Left renal cortex interstitium (tissue), 4 donors: ENCODE data around the gene ABCB7. TPM values are rescaled to one million over a fixed set of nuclear protein-coding genes. Genes with fewer than 3 reads are reported as not detected.
"Not testable (repeated sequence)": the region's sequence is repeated elsewhere in the genome, so short reads cannot be mapped to it uniquely, and the experiment has no call there.

ENCODE experiments used
- DNase-seq, 4 donors: peaks; one replicate each; pipeline ENCODE4 v3.0.0-alpha.2; 2013; ENCODE audit warnings: low read depth in 4 of 4, low spot score in 2 of 4, missing footprints in 1 of 4
- polyA plus RNA-seq, 4 donors: library from polyadenylated mRNA; unstranded; fragments of 120-200 nt; gene quantifications; one replicate each; pipeline ENCODE4 v1.2.1, GENCODE V29; 2013; ENCODE audit not compliant: insufficient read length in 4 of 4

ABCB7 gene
- polyA plus RNA-seq, 4 donors = 24.5 to 33.4 (median 28.4) TPM

DNA sequence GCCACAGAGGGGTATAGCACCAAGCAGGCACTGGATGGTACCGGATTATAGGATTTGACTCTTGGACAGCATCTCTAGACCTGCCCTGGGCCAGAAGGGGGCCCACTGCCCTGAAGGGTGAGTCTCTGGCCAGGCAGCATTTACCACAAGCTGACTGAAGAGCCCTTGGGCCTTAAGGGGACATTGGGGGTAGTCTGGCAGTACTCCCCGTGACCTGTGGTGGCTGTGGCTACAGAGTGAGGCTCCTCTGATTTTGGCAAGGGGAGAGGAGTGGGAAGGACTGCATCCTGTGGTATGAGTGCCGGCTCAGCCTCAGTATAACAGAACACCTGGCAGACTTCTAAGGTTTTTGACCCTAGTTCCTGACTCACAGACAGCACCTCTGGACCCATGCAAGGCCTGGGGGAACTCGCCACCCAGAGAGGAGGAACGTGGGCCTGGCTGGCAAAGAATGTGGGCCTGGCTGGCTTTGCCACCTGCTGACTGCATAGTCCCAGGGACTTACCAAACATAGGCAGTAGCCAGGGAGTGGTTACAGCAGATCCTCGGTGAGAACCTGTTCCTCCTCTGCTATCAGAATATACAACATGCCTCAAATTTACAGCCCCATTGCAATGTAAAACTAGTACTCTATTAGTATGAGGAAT is 48.1 kb downstream of the ABCB7 start:
- no peak for DNase-seq

DNA sequence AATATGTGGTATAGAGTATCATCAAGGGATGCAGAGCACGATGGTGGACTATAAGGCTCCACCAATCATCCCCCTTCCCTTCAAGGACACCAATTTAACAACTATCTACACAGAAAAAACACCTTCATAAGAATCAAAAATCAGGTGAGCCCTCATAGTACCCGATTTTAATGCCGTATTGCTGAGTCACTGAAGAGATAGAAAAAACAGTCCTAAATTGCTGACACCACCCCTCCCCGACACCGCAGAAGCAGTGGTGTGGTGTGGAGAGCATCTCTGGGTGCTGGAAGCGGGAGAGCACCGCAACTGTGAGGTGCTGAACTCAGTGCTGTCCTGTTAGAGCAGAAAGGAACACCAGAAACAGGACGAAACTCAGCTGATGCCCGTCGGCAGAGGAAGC is 49.3 kb downstream of the ABCB7 start:
- no peak for DNase-seq

DNA sequence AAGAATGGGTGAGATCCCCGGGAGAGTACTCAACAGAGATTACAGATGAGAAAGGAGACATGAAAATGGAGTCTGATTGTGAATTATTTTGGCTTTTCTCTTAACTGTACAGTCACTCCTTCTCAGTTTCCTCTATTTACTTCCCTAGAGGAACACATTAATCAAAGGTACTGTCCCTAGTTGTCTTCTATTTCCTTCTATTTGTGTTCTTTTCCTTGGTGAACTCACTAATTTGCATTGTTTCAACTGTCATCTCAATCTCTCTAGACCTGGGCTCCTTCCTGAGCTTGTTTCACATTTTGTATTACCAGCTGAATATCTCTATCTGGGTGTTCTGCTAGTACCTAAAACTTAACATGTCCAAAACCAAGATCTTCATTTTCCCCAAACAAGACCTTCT is 59.8 kb downstream of the ABCB7 start:
- no peak for DNase-seq

DNA sequence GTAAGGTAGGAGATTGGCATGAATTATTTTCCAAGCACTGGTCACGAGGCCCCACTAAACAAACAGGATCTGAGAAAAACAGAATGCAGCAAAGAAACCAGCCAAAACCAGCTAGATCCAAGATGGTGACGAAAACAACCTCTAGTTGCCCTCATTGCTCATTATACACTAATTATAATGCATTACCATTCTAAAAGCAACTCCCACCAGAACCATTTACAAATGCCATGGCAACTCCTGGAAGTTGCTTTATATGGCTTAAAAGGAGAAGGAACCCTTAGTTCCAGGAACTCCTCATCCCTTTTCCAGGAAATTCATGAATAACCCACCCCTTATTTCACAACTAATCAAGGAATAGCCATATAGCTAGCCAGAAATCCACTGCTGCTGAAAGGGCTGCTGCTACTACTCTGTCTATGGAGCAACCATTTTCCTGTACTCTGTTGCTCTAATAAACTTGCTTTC is 69.3 kb downstream of the ABCB7 start:
- DNase-seq = no peak

DNA sequence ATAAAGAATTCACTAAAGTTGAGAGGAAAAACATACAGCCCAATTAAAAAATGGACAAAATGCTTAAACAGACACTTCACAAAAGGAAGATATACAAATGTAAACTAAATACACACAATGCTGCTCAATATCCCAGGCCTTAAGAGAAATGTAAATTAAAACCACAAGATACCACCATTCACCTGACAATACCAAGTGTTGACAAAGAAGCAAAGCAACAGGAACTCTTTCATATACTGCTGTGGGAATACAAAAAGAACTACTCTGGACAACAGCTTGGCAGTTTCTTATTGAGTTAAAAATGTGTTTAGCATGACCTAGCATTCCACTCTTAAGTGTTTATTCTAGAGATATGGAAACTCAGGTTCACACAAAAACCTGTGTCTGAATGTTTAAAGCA is 71.3 kb downstream of the ABCB7 start:
- DNase-seq = no peak

DNA sequence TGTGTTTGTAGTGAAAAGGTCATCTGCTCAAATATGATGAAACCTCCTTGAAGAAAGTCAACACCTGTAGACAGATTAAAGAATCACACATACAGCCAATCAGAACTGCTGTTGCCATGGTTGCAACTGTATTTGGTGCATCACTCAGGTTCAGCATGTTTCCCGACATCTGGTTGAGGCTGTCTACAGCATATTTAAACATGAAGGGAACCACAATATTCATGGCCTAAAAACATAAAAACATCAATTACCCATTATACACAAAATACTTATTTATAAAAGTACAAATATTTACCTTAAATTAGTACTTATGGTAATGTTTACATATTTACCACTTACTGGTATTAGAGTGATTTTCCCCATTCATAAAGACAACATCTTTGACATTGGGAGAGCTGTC is 79.7 kb downstream of the ABCB7 start:
- DNase-seq = no peak

DNA sequence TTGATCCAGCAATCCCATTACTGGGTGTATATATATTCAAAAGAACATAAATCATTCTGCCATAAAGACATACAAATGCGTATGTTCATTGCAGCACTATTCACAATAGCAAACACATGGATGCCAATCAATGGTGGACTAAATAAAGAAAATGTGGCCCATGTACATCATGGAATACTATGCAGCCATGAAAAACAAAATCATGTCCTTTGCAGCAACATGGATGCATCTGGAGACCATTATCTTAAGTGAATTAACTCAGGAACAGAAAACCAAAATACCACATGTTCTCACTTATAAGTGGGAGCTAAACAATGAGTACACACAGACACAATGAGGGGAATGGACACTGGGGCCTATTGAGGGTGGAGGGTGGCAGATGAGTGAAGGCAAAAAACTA is 81.6 kb downstream of the ABCB7 start:
- DNase-seq = no peak

DNA sequence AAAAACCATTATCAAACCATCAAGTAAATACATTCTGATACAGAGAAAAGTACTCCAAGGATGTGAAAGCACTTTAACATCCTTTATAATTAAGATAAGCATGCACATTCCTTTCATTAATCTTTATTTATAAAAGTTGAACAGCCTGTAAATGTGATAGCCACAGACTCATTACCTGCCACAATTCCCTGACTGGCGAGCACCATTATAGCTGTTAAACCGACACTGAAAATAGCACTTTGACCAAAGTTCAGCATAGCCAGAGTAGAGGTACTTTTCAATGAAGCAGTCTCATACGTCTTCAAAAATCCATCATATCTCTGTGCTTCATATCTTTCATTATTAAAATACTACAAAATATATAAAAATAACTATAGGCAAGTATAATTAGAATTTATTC is 84.7 kb downstream of the ABCB7 start:
- DNase-seq = no peak

DNA sequence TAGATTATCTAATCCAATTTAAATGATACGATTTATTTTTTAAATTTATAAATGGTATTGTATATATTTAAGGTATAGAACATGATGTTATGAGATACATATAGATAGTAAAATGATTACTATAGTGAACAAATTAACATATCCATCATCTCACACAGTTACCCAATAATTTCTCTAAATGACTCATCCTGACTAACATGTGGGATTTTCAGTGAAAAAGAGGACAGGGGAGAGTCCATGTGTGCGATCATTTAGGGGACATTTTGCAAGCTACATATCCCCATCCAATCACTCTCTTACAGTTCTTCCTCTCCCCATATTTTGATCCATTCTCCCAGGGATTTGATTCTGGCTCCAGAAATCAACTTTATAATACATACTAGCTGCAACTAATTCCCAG is 88.2 kb downstream of the ABCB7 start:
- DNase-seq = no peak

DNA sequence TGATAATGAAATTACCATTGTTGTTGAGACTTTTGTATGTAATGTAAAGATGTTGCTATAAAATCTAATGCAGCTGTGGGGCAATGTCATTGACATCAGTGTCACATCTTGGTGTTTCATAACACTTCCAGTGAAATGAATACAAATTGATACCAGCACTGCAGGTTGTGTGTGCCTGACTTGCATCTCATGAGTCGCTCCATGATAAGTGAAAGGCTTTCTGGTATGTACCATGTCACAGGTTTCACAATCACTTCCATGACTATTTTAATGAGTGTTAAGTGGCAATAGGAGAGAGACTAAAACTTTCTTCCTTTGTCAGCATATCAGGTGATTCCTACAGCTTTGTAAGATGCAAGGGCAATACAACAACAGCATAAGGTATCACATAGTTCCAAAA is 94.4 kb downstream of the ABCB7 start:
- DNase-seq = no peak

DNA sequence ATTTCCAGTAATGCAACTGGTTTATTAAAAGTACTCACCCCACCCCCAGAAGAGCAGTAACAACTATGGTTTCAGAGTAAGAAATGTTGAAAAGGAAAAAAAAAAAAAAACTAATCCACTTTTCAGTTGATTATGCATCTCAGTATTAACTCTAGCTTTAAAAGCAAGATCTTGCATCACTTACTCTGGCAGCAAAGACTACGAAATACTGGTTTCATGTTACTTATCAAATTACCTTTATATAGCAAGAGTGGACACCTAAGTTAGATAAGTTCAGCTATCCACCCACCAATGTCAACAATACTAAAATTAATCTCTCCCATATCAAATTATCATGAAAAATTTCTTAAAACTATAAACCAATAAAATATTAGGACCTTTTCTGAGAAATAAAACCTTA is 105.0 kb downstream of the ABCB7 start:
- no peak for DNase-seq

DNA sequence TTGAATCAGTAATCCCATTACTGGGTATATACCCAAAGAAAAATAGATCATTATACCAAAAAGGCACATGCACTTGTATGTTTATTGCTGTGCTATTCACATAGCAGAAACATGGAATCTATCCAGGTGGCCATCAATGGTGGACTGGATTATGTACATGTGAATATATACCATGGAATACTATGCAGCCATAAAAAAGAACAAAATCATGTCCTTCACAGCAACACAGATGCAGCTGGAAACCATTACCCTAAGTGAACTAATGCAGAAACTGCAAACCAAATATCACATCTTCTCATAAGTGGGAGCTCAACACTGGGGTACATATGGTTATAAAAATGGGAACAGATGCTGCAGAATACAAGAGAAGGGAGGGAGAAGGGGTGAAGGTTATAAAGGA is 110.7 kb downstream of the ABCB7 start:
- no peak for DNase-seq

DNA sequence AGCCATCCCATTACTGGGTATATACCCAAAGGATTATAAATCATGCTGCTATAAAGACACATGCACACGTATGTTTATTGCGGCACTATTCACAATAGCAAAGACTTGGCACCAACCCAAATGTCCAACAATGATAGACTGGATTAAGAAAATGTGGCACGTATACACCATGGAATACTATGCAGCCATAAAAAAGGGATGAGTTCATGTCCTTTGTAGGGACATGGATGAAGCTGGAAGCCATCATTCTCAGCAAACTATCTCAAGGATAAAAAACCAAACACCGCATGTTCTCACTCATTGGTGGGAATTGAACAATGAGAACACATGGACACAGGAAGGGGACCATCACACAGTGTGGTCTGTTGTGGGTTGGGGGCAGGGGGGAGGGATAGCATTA is 111.9 kb downstream of the ABCB7 start:
- not testable (repeated sequence) for DNase-seq

DNA sequence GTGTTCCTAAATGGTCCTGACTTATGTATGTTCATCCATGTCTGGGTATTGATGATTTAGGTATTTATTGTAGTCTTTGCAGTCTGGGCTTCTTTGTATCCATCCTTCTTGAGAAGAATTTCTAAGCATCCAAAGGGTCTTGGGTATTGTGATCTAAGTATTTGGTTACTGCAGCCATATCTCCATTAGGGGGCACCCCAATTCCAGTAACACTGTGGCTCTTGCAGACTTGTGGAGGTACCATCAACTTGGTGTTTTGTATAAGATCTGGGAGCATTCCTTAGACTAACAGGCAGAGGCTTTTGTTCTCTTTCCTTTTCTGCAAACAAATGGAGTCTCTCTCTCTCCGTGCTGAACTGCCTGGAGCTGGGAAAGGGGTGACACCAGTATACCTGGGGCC is 117.2 kb downstream of the ABCB7 start:
- DNase-seq = no peak

Other genes with a start within 250 kb of the ABCB7 start
- gene NEXMIF, start 230.8 kb downstream of the ABCB7 start, polyA plus RNA-seq = 1 to 10 TPM; 2.6 to 3.0 (median 2.8) TPM
- gene UPRT, start 117.8 kb upstream of the ABCB7 start, polyA plus RNA-seq = 10 to 100 TPM; 14.5 to 19.9 (median 16.2) TPM